ENCODE measurements around the gene KCNH3.
"Not testable (repeated sequence)": the region's sequence is repeated elsewhere in the genome, so short reads cannot be mapped to it uniquely, and the experiment has no call there.

GRCh38 chr12:49605539-49605938 lies 66.7 kb downstream of the KCNH3 start, which contains the start of gene FAM186B:
- TF ChIP-seq EZH2 (IDR thresholded peaks at IDR 0.05; ENCODE audit: borderline replicate concordance, low read length); CTCF (conservative IDR thresholded peaks at IDR 0.05 in 1 of 2, IDR thresholded peaks at IDR 0.05 in 1 of 2; ENCODE audit: extremely low read depth in 1 of 2, insufficient read depth in 1 of 2, low read depth in 1 of 2, low read length in 2 of 2): not testable (repeated sequence)
